Measurements from ENCODE around the gene PSEN1.

DNA sequence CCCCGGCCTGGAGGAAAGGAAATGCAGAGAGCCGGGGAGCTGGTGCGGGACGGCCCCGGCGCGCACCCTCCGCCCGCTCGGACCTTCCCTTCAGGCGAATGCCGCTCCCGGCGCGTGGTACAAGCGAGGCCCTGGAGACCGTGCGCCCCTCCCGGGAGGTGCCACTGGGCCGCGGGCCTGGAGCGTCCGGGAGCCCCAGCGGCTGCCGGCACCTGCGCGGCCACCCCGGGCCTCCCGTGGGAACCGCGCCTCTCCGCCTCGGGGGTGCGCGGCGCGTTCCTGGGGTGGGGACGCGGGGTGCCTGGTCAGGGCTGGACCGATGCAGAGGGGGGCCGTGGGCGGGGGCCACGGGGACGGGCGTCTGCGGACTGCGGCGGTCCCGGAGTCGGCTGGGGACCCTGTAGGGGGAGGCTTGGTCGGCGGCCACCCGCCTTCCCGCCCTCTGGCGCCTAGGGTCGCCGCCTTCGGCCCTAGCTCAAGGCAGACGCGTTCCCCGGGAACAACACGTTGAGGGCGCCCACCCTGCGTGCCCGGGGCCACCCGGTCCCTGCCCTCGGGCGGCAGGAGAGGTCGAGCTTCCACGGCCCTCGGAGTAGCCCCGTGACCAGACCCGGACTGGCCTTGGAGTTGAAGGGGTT is 101.6 kb downstream of the PSEN1 start:
- no peak for TF ChIP-seq POLR2A (IDR thresholded peaks at IDR 0.05)
- no peak for TF ChIP-seq CTCF (IDR thresholded peaks at IDR 0.05)
- no peak for TF ChIP-seq POLR2AphosphoS5 (IDR thresholded peaks at IDR 0.05)
- no peak for TF ChIP-seq EP300 (IDR thresholded peaks at IDR 0.05; ENCODE audit: low read depth)

Data from transverse colon (tissue), 4 donors.